Ishikawa (cell line): ENCODE results near the gene PDAP1.

Experiments
- EP300 ChIP-seq: IDR thresholded peaks from 2 replicates; pipeline ENCODE4 v1.6.1; 2012; ENCODE audit warnings: borderline replicate concordance
- TF ChIP-seq, protein P1 (sequence below): IDR thresholded peaks from 2 replicates; pipeline ENCODE4 v1.6.1; 2012; ENCODE audit warnings: low read depth, mild to moderate bottlenecking
- TF ChIP-seq, protein P2 (sequence below): IDR thresholded peaks from 2 replicates; pipeline ENCODE4 v1.6.1; 2012

DNA sequence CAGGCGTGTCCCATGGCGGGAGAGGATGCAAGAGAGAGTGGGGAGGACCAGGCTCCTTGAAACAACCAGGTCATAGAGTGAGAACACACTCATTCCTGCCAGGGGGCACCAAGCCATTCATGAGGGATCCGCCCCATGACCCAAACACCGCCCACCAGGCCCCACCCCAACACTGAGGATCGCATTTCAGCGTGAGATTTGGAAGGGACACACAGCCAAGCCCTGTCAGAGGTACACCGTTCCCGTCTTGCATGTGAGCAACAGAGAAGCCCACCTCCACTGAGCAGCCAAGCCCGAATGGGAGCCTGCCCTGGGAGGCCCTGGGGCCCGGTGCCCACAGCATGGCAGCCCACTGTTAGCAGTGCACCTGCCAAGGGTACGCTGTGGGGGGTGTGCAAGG, 41.8 kb downstream of the PDAP1 start:
- TF ChIP-seq, protein P1, sequence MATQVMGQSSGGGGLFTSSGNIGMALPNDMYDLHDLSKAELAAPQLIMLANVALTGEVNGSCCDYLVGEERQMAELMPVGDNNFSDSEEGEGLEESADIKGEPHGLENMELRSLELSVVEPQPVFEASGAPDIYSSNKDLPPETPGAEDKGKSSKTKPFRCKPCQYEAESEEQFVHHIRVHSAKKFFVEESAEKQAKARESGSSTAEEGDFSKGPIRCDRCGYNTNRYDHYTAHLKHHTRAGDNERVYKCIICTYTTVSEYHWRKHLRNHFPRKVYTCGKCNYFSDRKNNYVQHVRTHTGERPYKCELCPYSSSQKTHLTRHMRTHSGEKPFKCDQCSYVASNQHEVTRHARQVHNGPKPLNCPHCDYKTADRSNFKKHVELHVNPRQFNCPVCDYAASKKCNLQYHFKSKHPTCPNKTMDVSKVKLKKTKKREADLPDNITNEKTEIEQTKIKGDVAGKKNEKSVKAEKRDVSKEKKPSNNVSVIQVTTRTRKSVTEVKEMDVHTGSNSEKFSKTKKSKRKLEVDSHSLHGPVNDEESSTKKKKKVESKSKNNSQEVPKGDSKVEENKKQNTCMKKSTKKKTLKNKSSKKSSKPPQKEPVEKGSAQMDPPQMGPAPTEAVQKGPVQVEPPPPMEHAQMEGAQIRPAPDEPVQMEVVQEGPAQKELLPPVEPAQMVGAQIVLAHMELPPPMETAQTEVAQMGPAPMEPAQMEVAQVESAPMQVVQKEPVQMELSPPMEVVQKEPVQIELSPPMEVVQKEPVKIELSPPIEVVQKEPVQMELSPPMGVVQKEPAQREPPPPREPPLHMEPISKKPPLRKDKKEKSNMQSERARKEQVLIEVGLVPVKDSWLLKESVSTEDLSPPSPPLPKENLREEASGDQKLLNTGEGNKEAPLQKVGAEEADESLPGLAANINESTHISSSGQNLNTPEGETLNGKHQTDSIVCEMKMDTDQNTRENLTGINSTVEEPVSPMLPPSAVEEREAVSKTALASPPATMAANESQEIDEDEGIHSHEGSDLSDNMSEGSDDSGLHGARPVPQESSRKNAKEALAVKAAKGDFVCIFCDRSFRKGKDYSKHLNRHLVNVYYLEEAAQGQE = no peak
- TF ChIP-seq EP300 = no peak
- TF ChIP-seq, protein P2, sequence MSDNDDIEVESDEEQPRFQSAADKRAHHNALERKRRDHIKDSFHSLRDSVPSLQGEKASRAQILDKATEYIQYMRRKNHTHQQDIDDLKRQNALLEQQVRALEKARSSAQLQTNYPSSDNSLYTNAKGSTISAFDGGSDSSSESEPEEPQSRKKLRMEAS = no peak
